HepG2 (cell line): ENCODE results near the gene CLEC10A. TPM values are rescaled to one million over a fixed set of nuclear protein-coding genes. Genes with fewer than 3 reads are reported as not detected.

Experiments
- CEBPZ ChIP-seq: IDR thresholded peaks from 2 replicates; pipeline ENCODE4 v1.6.1; 2012; ENCODE audit warnings: low read length, improper control_type of control experiment
- FIP1L1 ChIP-seq: fragments of 200-400 bp; formaldehyde crosslinking; IDR thresholded peaks from 2 replicates; pipeline ENCODE4 v1.6.1; 2018; ENCODE audit warnings: low read depth, mild to moderate bottlenecking, low read length, moderate library complexity, borderline replicate concordance; ENCODE audit not compliant: insufficient read depth
- HMGXB3 ChIP-seq: sonication (generic); formaldehyde crosslinking; IDR thresholded peaks from 2 replicates; pipeline ENCODE4 v1.4.0; 2020; ENCODE audit warnings: missing genetic modification reagents, borderline replicate concordance
- IRX3 ChIP-seq: sonication (generic); formaldehyde crosslinking; IDR thresholded peaks from 2 replicates; pipeline ENCODE4 v1.8.1; 2023; ENCODE audit warnings: mild to moderate bottlenecking, low read depth, missing genetic modification reagents, borderline replicate concordance
- MED1 ChIP-seq: sonication (generic); formaldehyde crosslinking; IDR thresholded peaks from 2 replicates; pipeline ENCODE4 v1.4.0; 2020; ENCODE audit warnings: missing genetic modification reagents
- MIXL1 ChIP-seq: IDR thresholded peaks from 2 replicates; pipeline ENCODE4 v1.6.1; 2016
- NFE2L2 ChIP-seq: fragments of 150-350 bp; IDR thresholded peaks from 2 replicates; pipeline ENCODE4 v1.6.1; 2014; ENCODE audit warnings: low read length
- NFKBIZ ChIP-seq: IDR thresholded peaks from 2 replicates; pipeline ENCODE4 v1.6.1; 2018; ENCODE audit warnings: missing genetic modification reagents, missing compliant biosample characterization
- PHF20 ChIP-seq: sonication (generic); formaldehyde crosslinking; IDR thresholded peaks from 2 replicates; pipeline ENCODE4 v1.5.0; 2020; ENCODE audit warnings: mild to moderate bottlenecking, missing genetic modification reagents
- PRPF4 ChIP-seq: fragments of 200-400 bp; formaldehyde crosslinking; IDR thresholded peaks from 2 replicates; pipeline ENCODE4 v1.6.1; 2016; ENCODE audit warnings: low read length, low read depth; ENCODE audit not compliant: poor library complexity, severe bottlenecking
- SSRP1 ChIP-seq: IDR thresholded peaks from 2 replicates; pipeline ENCODE4 v1.6.1; 2016; ENCODE audit warnings: control low read depth
- TBX3 ChIP-seq: fragments of 450-650 bp; IDR thresholded peaks from 2 replicates; pipeline ENCODE4 v1.6.1; 2017; ENCODE audit warnings: antibody characterized with exemption, mild to moderate bottlenecking, inconsistent platforms, borderline replicate concordance
- ZNF687 ChIP-seq: sonication (generic); formaldehyde crosslinking; IDR thresholded peaks from 2 replicates; pipeline ENCODE4 v1.5.1; 2020; ENCODE audit warnings: mild to moderate bottlenecking, missing genetic modification reagents, moderate library complexity
- ZXDC ChIP-seq: sonication (generic); formaldehyde crosslinking; IDR thresholded peaks from 2 replicates; pipeline ENCODE4 v1.5.0; 2020; ENCODE audit warnings: mild to moderate bottlenecking, missing genetic modification reagents
- polyA plus RNA-seq, 8 experiments: library from polyadenylated mRNA; depleted of rRNA in 3 of 8; stranded (reverse) in 7 of 8; unstranded in 1 of 8; fragments of >200 nt; fragmentation: Illumina TruSeq in 4 of 8; extraction: Trizol in 4 of 8; gene quantifications; 2 replicates each; pipeline versions ENCODE4 v1.2.1 to v1.2.3, GENCODE V29; 2011 to 2016; ENCODE audit warnings: low read depth in 4 of 8, missing spikeins in 1 of 8, mixed read lengths in 1 of 8; ENCODE audit not compliant: insufficient read depth in 1 of 8
- total RNA-seq, 5 experiments: library from RNA; depleted of rRNA; stranded (reverse); fragments of >200 nt; fragmentation: Illumina TruSeq; extraction: Trizol; gene quantifications; 2 replicates each; pipeline ENCODE4 v1.2.3, GENCODE V29; 2016; ENCODE audit warnings: low read depth in 1 of 5

Gene CLEC10A
- total and polyA plus RNA-seq, 2 of the 13 experiments (the other 11 are each of a cell fraction or from before 2014, with no cell fraction given): 0.33 TPM; not detected in 1

GRCh38 chr17:7114241-7114874 lies 34.3 kb upstream of the CLEC10A start, which contains the start of gene ASGR2 (continued):
- TF ChIP-seq ZNF687 (CRISPR knock-in tag) (peak; percentile 89), MED1 (peak; percentile 75), ZXDC (0 out of 2 replicates have a peak, but pooled peaks have one; percentile 39), PRPF4 (peak; percentile 97), PHF20 (CRISPR knock-in tag) (0 out of 2 replicates have a peak, but pooled peaks have one; percentile 2), HMGXB3 (peak; percentile 50; the same call in 1 of the 2 replicates), IRX3 (peak; percentile 80), TBX3 (peak; percentile 90; the same call in 1 of the 2 replicates), NFE2L2 (no peak), MIXL1 (peak; percentile 19; the same call in 1 of the 2 replicates), NFKBIZ (CRISPR knock-in tag) (peak; percentile 84; the same call in 1 of the 2 replicates), CEBPZ (no peak), SSRP1 (CRISPR knock-in tag) (no peak), FIP1L1 (0 out of 2 replicates have a peak, but pooled peaks have one; percentile 53)
